Stimulated activated CD8-positive, alpha-beta memory T cell treated with anti-CD3 and anti-CD28 coated beads, Interleukin-7, amount 100 ng/mL, for 24 hours (primary cell): ENCODE results near the gene F8.

Experiments
- DNase-seq: peaks from one replicate; pipeline ENCODE4 v3.0.0-alpha.2; 2020; ENCODE audit warnings: low read depth

Gene F8

DNA sequence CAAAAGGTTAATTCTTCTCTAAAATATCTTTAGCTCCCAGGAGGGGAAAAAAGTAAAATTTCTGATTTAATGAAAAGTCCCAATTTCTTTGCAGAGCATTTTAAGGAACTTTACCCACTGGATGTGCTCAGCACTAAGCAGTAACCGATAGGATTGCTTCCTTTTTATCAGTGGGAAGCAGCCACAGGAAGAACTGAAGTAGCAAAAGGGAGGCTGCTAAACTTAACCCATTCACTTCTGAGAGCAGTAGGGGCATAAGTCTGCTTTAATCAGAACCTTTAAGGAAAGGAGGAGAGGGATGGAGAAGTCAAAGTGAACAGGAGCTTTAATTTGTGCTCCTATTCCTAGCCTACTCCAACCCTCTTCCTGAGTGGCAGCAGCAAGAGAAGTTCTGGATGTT, at the start of gene F8:
Gene F8 (minus strand): TSS at position 139 of the 400 bp plus-strand sequence. CDS start 171 bp downstream, outside the sequence.
- no peak for DNase-seq

DNA sequence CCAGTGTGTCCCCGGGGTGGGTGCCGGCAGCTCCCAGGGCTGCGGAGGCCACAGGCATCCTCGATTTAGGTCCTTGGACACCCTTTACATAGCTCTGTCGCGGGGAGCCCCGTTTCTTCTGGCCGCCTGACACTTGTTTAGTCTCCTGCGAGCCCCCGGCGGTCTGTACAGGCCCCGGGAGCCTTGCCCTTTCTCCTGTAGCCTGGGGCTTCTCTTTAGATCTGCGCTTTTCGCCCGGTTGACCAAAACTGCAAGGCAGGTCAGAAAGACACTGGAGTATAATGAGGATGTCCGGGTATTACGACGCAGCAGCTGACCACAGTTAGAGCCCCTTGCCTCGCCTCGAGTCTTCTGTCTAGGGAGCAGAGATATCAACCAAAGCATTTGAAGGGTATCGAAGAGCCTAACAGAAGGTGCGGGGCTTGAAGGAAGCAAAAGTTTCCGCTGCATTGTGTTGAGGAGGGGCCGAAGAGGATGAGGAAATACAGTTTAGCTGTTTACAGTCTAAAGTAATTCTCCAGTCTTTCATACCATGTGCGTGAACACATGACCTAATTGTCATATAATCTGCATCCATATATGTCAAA, 49.3 kb upstream of the F8 start:
- DNase-seq = no peak

DNA sequence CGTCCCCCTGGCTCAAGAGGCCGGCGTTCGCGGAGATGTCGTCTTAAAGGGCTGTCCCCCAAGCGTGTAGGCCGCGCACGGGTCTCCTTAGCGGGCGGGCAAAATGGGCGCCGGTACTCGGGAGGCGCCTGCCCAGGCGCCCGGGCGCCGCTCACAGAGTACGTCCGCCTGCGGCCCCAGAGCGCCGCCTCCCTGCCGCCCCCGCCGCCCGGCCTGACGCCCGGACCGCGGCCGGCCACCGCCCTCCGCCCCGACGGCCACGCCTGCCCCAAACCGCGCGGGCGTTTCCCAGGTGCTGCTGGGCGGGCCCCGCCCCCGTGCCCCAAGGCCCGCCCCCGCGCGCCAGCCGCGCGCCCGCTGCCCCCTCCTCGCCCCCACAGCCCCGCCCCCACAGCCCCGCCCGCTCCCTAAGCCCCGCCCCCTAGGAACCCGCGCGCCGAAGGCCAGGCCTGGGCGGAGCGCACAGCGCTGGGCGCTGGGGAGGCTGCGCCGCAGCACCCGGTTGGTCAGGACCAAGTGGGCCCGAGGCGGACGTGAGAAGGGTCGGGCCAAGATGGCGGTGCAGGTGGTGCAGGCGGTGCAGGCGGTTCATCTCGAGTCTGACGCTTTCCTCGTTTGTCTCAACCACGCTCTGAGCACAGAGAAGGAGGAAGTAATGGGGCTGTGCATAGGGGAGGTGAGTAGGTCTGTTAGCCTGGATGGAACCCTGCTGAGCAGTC, 48.6 kb upstream of the F8 start, which contains the start of the genes BRCC3, CMC4 and MTCP1:
Gene BRCC3 (plus strand): TSS at position 534 of the 719 bp plus-strand sequence. CDS start 20 bp downstream, at position 554.
Gene CMC4 (minus strand): TSS at position 162 of the 719 bp plus-strand sequence. CDS start 7,113 bp downstream, outside the sequence.
Gene MTCP1 (minus strand): TSS at position 162 of the 719 bp plus-strand sequence. CDS start 5,126 bp downstream, outside the sequence.
- no peak for DNase-seq

- no peak for DNase-seq
Observed at GRCh38 chrX:155070663-155070974, 48.1 kb upstream of the F8 start.

GRCh38 chrX:155070038-155070437, 47.5 kb upstream of the F8 start:
- no peak for DNase-seq

GRCh38 chrX:155069414-155069813, 46.9 kb upstream of the F8 start:
- DNase-seq = no peak

- DNase-seq = no peak
Observed at GRCh38 chrX:155068165-155068564, 45.6 kb upstream of the F8 start.

DNA sequence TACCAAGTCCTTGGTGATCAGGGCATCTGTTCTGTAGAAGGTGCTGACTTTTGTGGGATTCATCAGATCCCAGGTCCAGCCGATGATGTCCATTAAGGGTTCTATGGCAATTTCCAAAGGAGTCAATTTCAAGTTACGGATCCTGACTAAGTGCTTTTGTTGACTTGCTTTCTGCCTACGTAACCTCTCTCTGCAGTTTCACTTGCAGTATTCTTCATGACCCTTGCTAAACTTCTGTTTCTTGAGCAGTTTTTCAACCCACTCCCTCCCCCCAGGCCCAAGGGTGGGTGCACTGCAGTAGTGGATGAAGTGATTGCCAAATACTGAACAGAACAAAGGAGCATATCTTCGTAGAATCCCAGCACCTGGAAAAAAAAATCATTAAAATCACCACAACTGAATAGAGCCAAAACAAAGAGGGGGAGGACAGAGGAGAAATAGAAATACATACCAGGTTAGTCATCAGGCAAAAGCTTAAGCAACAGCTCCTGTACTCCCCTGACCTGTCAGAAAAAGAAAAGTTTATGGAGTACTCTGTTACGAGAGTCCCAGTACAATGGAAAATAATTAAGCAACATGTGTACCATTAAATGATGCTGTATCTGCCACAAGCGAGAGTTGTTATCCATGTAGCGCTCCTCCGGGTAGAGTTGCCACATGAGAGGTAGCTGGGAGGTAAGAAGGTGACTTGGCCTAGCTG, 42.7 kb upstream of the F8 start:
- no peak for DNase-seq

GRCh38 chrX:155061760-155062159, 39.2 kb upstream of the F8 start:
- no peak for DNase-seq

DNA sequence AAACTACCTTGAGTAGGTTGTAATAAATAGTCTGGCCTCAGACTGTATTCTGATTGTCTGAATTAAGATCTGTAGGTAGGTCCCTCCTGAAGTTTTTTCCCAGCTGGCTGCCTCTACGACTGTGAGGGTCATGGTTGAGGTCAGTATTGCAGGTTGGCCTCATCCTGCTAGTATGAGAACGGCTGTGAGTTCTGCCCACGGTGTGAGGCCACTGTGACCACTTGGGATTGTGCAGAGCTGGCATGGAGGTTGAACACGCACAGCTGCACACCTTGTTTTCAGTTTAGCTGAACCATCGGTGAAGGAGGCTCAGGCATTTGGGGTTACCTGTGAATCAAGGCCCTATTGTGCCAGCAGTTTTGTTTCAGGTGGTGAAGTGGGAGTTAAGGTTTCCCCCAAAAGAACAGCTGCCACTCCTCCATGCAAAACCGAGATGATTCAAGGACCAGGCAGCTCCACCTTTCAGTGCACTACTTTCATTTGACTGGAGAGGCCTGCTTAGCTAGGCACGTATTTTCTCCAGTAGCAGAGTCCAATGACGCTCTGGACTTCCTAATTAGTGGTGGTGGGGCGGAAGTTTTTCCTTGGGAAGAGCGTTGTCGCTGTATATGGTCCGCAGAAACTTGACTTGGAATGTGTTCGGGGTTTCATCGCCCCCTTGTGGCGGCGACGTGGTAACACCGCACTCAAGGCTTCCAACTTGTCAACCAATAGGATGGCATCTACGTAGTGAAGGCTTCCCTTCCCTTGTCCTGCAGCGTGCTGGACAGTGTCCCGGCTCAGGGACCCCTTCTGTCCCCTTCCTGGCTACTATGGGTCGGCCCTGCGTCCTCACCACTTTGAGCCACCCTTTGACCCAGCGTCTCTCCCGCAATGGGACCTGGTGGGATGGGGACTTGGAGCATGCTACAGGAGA, 34.6 kb upstream of the F8 start:
- no peak for DNase-seq

GRCh38 chrX:155056471-155056870, 33.9 kb upstream of the F8 start:
- DNase-seq = no peak

DNA sequence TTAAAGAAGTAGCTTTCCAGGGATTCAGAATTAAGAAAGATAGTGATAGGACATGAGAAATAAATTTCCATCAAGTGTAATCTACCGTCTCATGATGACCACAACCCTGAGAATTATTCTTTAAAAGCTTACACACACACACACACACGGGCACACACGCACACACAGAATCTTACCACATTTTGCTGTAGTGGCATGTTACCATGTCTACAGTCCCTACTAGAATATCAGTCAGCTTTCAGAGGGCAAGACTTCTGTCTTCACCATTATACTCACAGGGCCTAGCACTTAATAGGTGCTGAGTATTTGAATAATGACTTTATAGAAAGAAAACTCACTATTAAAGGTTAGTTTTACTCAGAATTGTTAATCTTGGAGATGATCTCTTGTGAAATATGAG, 33.0 kb upstream of the F8 start:
- DNase-seq = no peak

DNA sequence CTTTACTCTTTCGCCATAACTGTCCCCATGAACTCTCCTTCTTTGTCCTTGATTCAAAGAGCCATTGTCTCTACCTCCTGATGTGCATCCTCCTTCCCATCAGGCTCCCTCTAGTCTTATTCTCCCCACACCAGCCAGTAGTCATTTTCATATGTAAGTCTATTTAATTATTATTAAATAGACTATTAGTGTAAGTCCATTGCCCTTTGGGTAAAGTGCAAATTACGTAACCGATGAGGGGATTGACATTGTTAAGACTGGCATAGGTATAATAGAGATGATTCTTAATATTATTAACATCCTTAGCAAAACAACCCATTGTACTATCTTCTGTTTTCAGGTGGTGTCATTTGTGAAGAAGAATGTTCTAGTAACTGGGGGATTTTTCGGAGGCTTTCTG, 31.7 kb upstream of the F8 start:
- DNase-seq = no peak

DNA sequence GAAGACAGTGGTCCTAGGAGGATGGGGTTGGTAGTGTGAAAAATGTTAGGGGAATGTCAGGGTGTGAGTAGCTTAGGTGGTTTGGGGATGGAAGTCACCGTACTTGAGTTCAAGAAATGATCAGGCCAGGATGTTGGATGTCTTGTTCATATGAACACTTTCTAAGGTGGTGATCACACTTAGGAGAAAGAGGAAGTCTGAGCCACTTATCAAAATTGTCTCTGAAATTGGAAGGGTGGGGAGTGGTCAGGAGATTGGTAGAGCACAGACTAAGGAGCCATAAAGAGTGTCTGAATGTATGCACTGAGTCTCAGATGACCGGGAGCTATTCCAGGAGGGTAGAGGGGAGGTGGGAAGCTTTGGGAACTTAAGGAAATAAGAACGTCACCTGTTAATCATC, 31.1 kb upstream of the F8 start:
- no peak for DNase-seq

DNA sequence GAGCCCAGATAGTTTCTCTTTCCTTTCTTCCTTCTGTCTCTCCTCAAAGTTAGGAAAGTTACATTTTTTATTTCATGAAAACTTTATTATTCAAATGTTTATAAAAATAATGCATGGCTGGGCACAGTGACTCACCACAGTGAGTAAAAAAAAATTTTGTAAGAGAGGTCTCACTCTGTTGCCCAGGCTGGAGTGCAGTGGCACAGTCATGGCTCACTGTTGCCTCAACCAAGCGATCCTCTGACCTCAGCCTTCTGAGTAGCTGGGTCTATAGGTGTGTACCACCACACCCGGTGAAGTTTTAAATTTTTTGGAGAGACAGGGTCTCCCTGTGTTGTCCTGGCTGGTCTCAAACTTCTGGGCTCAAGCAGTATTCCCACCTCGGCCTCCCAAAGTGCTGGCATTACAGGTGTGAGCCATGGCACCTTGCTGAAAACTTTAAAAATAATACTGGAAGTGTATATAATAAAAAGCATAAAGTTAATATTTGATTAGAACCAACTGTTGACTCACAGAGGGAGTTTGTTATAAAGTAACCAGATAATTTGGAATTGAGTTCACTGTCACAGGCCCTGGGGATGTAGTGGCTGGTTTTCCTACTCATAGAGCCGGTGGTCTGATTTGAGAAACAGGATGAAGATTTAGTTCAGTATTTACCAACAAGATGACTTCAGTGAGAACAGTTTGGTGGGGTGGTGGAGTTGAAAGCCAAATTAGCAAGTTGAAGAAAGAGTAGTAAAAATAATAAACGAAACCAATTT, 30.4 kb upstream of the F8 start:
- no peak for DNase-seq

DNA sequence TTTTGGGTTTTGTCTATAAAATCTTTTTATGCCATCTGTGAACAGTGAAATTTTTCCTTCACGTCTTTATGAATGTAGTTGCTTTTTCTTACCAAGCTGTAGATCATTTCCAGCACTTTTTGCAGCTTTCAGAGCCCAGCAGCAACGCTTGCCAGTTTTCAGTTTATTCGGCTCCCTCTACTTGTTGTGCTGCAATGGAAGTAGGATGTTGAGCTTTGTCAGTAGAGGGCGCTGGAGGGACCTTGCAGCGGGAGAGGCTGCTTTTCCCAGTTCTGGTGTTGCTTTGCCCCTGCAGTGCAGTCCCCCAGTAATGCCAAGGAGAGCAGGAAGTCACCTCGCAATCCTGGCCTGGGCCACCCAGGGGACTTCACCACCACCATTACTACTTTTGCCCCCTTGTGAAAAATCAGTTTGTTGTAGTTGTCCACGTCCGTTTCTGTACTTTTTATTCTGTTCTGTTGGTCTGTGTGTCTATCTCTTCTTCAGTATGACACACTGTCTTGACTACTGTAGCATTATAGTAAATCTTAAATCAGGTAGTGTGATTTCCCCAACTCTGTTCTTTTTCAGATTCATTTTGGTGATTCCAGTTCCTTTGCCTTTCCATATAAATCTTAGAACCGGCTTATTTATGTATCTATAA, 26.6 kb upstream of the F8 start:
- DNase-seq = no peak

DNA sequence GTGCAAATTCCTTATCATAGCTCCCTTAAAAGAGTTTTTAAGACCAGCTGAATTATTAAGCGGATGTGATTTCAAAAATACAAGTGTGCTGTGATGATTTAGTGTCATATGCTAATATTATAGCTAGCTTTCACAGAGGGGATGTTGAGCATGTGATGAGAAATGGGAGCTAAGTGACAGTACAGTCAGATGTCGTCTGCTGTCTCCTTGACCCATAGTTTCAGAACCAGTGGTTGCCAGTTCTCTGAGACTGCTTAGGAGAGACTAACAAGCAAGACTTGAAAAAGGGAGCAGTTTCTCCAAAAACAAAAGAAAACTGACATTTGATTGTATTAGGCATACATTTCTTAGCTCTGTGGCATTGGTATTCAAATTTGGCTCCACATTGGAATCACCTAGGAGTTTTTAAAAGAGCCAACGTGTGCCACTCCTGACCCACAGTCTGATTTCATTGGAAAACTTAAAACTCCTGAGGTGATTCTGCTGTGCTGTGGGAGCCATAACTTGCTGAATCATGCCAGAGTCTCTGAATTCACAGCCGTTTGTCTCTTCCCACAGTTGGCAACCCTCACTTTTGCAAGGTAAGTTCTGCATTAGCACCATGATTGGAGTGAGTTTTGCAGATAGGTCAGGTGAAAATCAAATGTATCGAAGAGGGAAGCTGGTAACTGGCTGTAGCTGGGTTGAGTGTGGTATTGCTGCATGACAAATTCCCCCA, 24.4 kb upstream of the F8 start:
- no peak for DNase-seq

DNA sequence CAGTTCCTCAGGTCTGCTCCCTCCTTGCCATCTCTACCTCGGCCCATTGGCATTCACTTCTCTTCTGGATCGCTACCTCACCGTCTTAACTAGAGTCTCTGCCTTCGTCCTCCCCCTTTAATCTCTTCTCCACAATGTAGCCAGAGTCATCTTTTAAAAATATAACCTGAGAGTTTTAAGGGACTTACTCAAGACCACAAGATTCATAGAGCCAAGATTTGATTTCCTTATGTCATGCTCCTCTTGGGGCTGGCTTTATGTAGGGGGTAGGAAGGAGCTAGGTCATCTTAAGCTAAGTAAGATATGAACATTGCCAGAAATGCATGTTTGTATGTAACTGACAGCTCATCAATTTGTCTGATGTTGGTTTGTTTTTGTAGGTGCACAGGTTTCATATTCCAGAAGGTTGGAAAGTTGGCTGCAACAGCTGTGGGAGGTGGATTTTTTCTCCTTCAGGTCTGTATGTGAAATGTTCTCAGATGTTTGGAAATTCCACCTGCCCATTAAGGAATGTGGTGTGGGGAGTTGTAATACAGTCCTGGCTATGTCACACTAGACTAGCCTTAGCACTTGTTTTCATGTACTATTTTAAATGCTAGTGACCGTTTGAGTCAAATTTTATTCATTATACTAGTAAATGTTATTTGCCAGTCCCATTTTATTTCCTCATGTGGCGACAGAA, 23.7 kb upstream of the F8 start:
- DNase-seq = no peak

DNA sequence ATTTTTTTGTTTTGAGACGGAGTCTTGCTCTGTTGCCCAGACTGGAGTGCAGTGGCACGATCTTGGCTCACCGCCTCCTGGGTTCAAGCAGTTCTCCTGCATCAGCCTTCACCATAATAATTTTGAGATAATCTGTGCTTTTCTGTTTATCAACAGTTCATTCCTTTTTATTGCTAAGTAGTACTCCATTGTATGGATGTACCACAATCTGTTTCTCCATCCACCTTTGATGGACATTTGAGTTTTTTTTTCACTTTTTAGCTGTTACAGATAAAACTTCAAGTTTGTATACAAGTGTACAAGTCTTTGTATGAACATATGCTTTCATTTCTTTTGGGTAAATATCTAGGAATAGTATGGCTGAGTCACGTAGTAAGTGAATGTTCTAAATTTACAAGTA, 13.2 kb upstream of the F8 start:
- DNase-seq = no peak

DNA sequence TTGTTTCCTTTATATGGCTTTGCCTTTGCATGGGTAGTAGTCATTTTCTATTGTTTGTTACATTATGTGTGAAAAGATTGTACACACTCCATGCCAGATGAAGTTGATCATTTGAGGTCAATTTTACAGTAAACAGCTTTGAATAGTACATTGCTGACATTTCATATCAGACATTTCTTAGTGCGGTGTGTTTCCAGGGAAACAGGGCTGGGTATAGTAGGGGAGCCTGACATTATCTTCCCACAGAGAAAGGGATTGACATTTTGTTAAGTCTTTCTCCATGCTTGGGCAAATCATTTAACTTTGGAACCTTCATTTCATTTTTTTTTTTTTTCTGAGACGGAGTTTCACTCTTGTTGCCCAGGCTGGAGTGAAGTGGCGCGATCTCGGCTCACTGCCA, 9.1 kb upstream of the F8 start:
- DNase-seq = no peak
